Peyer's patch (tissue), 4 donors: ENCODE results near the gene PATJ.

ENCODE experiments used
- POLR2A ChIP-seq, 2 donors: fragments of 450-650 bp; IDR thresholded peaks; one replicate each; pipeline ENCODE4 v1.5.1; 2017; ENCODE audit warnings: antibody characterized with exemption in 2 of 2, mild to moderate bottlenecking in 2 of 2, moderate library complexity in 2 of 2
- TF ChIP-seq, protein P1 (sequence below), 6 experiments: fragments of 450-650 bp in 4 of 6; fragments of 200-600 bp in 2 of 6; sonication (generic) in 1 of 6; IDR thresholded peaks; one replicate each; pipeline ENCODE4 v1.5.1; 2017 to 2019; ENCODE audit warnings: antibody characterized with exemption in 6 of 6, mild to moderate bottlenecking in 3 of 6, moderate library complexity in 1 of 6

DNA sequence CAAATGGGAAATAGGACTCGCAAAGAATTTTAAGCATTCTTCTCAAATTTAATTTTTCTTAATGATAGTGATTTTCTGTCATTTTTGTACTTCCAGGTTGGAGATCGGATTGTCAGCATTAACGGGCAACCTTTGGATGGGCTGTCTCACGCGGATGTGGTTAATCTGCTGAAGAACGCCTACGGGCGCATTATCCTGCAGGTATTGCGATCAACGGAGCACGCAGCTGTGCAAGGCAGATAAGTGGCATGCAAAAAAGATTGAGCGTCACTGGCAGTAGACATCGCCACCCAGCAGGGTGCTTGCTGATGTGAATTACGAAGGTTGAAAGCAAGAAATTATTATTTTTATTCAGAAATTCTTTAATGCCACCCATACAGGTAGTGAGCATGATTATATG, 386.5 kb downstream of the PATJ start:
- TF ChIP-seq, protein P1, sequence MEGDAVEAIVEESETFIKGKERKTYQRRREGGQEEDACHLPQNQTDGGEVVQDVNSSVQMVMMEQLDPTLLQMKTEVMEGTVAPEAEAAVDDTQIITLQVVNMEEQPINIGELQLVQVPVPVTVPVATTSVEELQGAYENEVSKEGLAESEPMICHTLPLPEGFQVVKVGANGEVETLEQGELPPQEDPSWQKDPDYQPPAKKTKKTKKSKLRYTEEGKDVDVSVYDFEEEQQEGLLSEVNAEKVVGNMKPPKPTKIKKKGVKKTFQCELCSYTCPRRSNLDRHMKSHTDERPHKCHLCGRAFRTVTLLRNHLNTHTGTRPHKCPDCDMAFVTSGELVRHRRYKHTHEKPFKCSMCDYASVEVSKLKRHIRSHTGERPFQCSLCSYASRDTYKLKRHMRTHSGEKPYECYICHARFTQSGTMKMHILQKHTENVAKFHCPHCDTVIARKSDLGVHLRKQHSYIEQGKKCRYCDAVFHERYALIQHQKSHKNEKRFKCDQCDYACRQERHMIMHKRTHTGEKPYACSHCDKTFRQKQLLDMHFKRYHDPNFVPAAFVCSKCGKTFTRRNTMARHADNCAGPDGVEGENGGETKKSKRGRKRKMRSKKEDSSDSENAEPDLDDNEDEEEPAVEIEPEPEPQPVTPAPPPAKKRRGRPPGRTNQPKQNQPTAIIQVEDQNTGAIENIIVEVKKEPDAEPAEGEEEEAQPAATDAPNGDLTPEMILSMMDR (IDR thresholded peaks at IDR 0.05), result no peak
- TF ChIP-seq POLR2A (IDR thresholded peaks at IDR 0.05), result no peak
